IMR-90 (cell line): Measurements from ENCODE around the gene CNDP2.

ENCODE experiments used
- BHLHE40 ChIP-seq: fragments of 150-350 bp; IDR thresholded peaks from 2 replicates; pipeline ENCODE4 v1.6.1; 2016; ENCODE audit warnings: mild to moderate bottlenecking, low read depth, low read length
- FOS ChIP-seq: fragments of 150-350 bp; IDR thresholded peaks from 2 replicates; pipeline ENCODE4 v1.6.1; 2016; ENCODE audit warnings: low read depth, low read length
- MAFK ChIP-seq: IDR thresholded peaks from 2 replicates; pipeline ENCODE4 v1.6.1; 2012; ENCODE audit warnings: low read depth, low read length, improper control_type of control experiment
- NFE2L2 ChIP-seq: fragments of 150-350 bp; IDR thresholded peaks from 2 replicates; pipeline ENCODE4 v1.6.1; 2016; ENCODE audit warnings: low read depth, mild to moderate bottlenecking, low read length
- POLR2A ChIP-seq: IDR thresholded peaks from 2 replicates; pipeline ENCODE4 v1.6.1; 2012; ENCODE audit warnings: mild to moderate bottlenecking, low read depth, low read length
- RAD21 ChIP-seq: IDR thresholded peaks from 2 replicates; pipeline ENCODE4 v1.6.1; 2012; ENCODE audit warnings: low read length, improper control_type of control experiment
- RFX5 ChIP-seq: IDR thresholded peaks from 2 replicates; pipeline ENCODE4 v1.8.0; 2012; ENCODE audit warnings: low read depth, mild to moderate bottlenecking, low read length, moderate library complexity
- SMC3 ChIP-seq: fragments of 150-350 bp; IDR thresholded peaks from 2 replicates; pipeline ENCODE4 v1.6.1; 2016; ENCODE audit warnings: low read depth, mild to moderate bottlenecking, antibody characterized with exemption, low read length, moderate library complexity
- TF ChIP-seq, protein P1 (sequence below): conservative IDR thresholded peaks from 2 replicates; pipeline ENCODE4 v1.5.1; 2012; ENCODE audit warnings: mild to moderate bottlenecking, low read depth, low read length, improper control_type of control experiment

DNA sequence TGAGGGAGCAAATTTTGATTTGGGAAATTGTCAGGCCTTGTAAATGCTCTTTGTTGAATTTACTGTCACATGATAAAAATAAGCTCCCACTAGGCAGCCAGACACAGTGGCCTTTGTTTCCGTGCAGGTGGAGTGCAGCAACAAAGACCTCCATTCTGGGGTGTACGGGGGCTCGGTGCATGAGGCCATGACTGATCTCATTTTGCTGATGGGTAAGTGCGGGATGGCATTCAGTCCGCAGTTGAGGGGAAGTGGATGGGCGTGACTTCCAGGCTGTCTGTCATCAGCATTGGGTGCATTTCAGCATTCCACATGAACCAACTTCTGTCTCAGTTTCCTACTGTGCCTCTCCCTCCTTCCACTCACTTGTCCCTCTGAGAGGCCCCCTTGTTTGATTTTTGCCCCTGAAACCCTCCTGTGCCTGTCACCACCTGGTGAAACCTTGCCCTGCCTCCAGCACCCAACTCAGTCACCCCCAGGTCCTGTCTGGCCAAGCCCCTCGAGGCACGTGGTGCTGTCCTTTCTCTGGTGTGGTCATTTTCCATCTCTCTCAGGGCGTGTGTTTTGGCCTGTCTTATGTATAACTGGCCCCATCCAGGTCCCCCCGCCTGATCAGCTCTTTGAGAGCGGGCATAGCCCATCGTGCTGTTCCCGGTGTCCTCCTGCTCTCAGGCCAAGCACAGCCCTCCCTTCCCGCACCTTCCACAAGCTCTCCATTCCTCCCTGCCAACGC lies 16.3 kb downstream of the CNDP2 start:
- TF ChIP-seq, protein P1, sequence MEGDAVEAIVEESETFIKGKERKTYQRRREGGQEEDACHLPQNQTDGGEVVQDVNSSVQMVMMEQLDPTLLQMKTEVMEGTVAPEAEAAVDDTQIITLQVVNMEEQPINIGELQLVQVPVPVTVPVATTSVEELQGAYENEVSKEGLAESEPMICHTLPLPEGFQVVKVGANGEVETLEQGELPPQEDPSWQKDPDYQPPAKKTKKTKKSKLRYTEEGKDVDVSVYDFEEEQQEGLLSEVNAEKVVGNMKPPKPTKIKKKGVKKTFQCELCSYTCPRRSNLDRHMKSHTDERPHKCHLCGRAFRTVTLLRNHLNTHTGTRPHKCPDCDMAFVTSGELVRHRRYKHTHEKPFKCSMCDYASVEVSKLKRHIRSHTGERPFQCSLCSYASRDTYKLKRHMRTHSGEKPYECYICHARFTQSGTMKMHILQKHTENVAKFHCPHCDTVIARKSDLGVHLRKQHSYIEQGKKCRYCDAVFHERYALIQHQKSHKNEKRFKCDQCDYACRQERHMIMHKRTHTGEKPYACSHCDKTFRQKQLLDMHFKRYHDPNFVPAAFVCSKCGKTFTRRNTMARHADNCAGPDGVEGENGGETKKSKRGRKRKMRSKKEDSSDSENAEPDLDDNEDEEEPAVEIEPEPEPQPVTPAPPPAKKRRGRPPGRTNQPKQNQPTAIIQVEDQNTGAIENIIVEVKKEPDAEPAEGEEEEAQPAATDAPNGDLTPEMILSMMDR, result no peak
- TF ChIP-seq NFE2L2, result no peak
- no peak for TF ChIP-seq POLR2A
- TF ChIP-seq MAFK, result no peak
- no peak for TF ChIP-seq RAD21
- TF ChIP-seq FOS, result no peak
- TF ChIP-seq RFX5, result no peak
- TF ChIP-seq BHLHE40, result no peak
- TF ChIP-seq SMC3, result no peak
